MM.1S (cell line): ENCODE results near the gene ZNF701.

Experiments
- CTCF ChIP-seq: fragments of 300-600 bp; sonication (generic); IDR thresholded peaks from 2 replicates; pipeline ENCODE4 v1.5.1; 2016; ENCODE audit warnings: antibody characterized with exemption, low read length, mixed read lengths
- EZH2 ChIP-seq: fragments of 300-600 bp; sonication (generic); optimal IDR thresholded peaks from 2 replicates; pipeline ENCODE3; 2017; ENCODE audit warnings: low read depth, mild to moderate bottlenecking, antibody characterized with exemption, low read length, mixed read lengths

- TF ChIP-seq CTCF, result no peak
- no peak for TF ChIP-seq EZH2
Measured at GRCh38 chr19:52626915-52627314, 56.8 kb downstream of the ZNF701 start.
